H1 (cell line): ENCODE results near the gene GPX8. TPM values are rescaled to one million over a fixed set of nuclear protein-coding genes. Genes with fewer than 3 reads are reported as not detected.

Experiments used
- BCL11A ChIP-seq, 2 experiments: IDR thresholded peaks; one replicate each; pipeline ENCODE4 v1.6.1; 2011; ENCODE audit warnings: low read depth in 2 of 2, low read length in 2 of 2, mild to moderate bottlenecking in 2 of 2
- CHD2 ChIP-seq: IDR thresholded peaks from 2 replicates; pipeline ENCODE4 v1.6.1; 2012; ENCODE audit warnings: low read length, improper control_type of control experiment
- CTCF ChIP-seq, 3 experiments: IDR thresholded peaks; 1 replicate in 2 of 3; 2 replicates in 1 of 3; pipeline versions ENCODE4 v1.5.1 to v1.6.1; 2011; ENCODE audit warnings: low read length in 3 of 3, mild to moderate bottlenecking in 3 of 3, inconsistent platforms in 2 of 3, low read depth in 1 of 3, moderate library complexity in 1 of 3; ENCODE audit not compliant: insufficient read depth in 1 of 3; ENCODE audit errors: control extremely low read depth in 1 of 3
- GTF2F1 ChIP-seq: IDR thresholded peaks from 2 replicates; pipeline ENCODE4 v1.6.1; 2012; ENCODE audit warnings: low read depth, low read length, improper control_type of control experiment, borderline replicate concordance
- RXRA ChIP-seq: IDR thresholded peaks from 2 replicates; pipeline ENCODE4 v1.6.1; 2011; ENCODE audit warnings: low read depth, mild to moderate bottlenecking, low read length, moderate library complexity; ENCODE audit not compliant: insufficient read depth
- SIRT6 ChIP-seq: IDR thresholded peaks from one replicate; pipeline ENCODE4 v1.7.1; 2012; ENCODE audit warnings: low read length, inconsistent platforms
- SRF ChIP-seq: IDR thresholded peaks from 2 replicates; pipeline ENCODE4 v1.6.1; 2011; ENCODE audit warnings: mild to moderate bottlenecking, low read depth, low read length, moderate library complexity
- TCF12 ChIP-seq: IDR thresholded peaks from 2 replicates; pipeline ENCODE4 v1.6.1; 2011; ENCODE audit warnings: low read depth, mild to moderate bottlenecking, low read length
- polyA plus RNA-seq, 7 experiments: library from polyadenylated mRNA; depleted of rRNA in 3 of 7; stranded (reverse) in 5 of 7; unstranded in 2 of 7; fragments of >200 nt in 5 of 7; fragments of 200-250 nt in 2 of 7; gene quantifications; 1 replicate in 5 of 7; 2 replicates in 1 of 7; 4 replicates in 1 of 7; pipeline versions ENCODE4 v1.2.1 to v1.2.3, GENCODE V29; 2011 to 2013; ENCODE audit warnings: missing spikeins in 2 of 7, mixed read lengths in 2 of 7
- total RNA-seq: library from RNA; stranded (reverse); fragmentation: NEBNext Ultra II Directional; extraction: Animal tissue kit (Norgen Biotek cat#: 25700); gene quantifications from 2 replicates; pipeline ENCODE4 v1.2.1, GENCODE V29; 2021

The GPX8 gene
- total and polyA plus RNA-seq, 2 of the 8 experiments (the other 6 are each of a cell fraction or from before 2014, with no cell fraction given), result 19.5 to 60.4 TPM

- TF ChIP-seq CTCF (IDR thresholded peaks at IDR 0.05; ENCODE audit: control extremely low read depth in 1 of 3, insufficient read depth in 1 of 3, low read depth in 1 of 3, low read length in 3 of 3) (peak in 2 of 3 experiments; percentile 79; a peak in 3 of 4 replicates), TCF12 (no peak), RXRA (no peak), SIRT6 (no peak), GTF2F1 (no peak), SRF (no peak), BCL11A (IDR thresholded peaks at IDR 0.05; ENCODE audit: low read depth in 2 of 2, low read length in 2 of 2) (no peak), CHD2 (no peak)
Measured at GRCh38 chr5:55172051-55172899, 12.3 kb downstream of the GPX8 start (continued).
